Vagina (tissue), 2 donors: ENCODE data around the gene C11orf58. TPM values are rescaled to one million over a fixed set of nuclear protein-coding genes. Genes with fewer than 3 reads are reported as not detected.
A peak's percentile ranks its signal among the peaks of the same experiment; 100 is the strongest.

Source experiments
- DNase-seq, 2 donors: peaks; one replicate each; pipeline ENCODE4 v3.0.0-alpha.2; 2017; ENCODE audit errors: extremely low spot score in 2 of 2
- H3K27ac ChIP-seq: fragments of 200-600 bp; sonication (generic); one replicate; pipeline ENCODE4 v1.5.1; 2019
- H3K27me3 ChIP-seq: fragments of 200-600 bp; sonication (generic); one replicate; pipeline ENCODE4 v1.5.1; 2019
- H3K36me3 ChIP-seq, 2 donors: fragments of 200-600 bp; sonication (generic); one replicate each; pipeline ENCODE4 v1.5.1; 2017 to 2019
- H3K4me1 ChIP-seq: fragments of 200-600 bp; sonication (generic); one replicate; pipeline ENCODE4 v1.5.1; 2019
- H3K4me3 ChIP-seq, 2 donors: fragments of 200-600 bp; sonication (generic); 1 replicate in 1 of 2; 2 replicates in 1 of 2; pipeline ENCODE4 v1.5.1; 2016 to 2019
- H3K9me3 ChIP-seq: fragments of 200-600 bp; sonication (generic); one replicate; pipeline ENCODE4 v1.5.1; 2019
- CTCF ChIP-seq, 3 experiments: fragments of 450-650 bp in 2 of 3; fragments of 200-600 bp in 1 of 3; sonication (generic) in 1 of 3; IDR thresholded peaks; one replicate each; pipeline ENCODE4 v1.5.1; 2017 to 2019; ENCODE audit warnings: antibody characterized with exemption in 3 of 3, mild to moderate bottlenecking in 2 of 3, moderate library complexity in 2 of 3
- POLR2A ChIP-seq, 2 donors: fragments of 450-650 bp; IDR thresholded peaks; one replicate each; pipeline ENCODE4 v1.6.1; 2017; ENCODE audit warnings: antibody characterized with exemption in 2 of 2, mild to moderate bottlenecking in 2 of 2, moderate library complexity in 2 of 2
- POLR2AphosphoS5 ChIP-seq, 2 donors: sonication (generic); formaldehyde crosslinking; IDR thresholded peaks; one replicate each; pipeline ENCODE4 v1.9.0; 2017; ENCODE audit warnings: antibody characterized with exemption in 2 of 2, mild to moderate bottlenecking in 2 of 2, low read depth in 1 of 2; ENCODE audit not compliant: insufficient read depth in 1 of 2
- intact Hi-C: fragments of 100-400 bp; cut with DNase I; formaldehyde crosslinking; loops from one replicate; pipeline ENCODE4 v1.15.1; 2023
- total RNA-seq: library from RNA; depleted of rRNA; stranded (reverse); fragments of >200 nt; gene quantifications from one replicate; pipeline ENCODE4 v1.2.3, GENCODE V29; 2016

Gene C11orf58
- total RNA-seq, 1 donor from 2014 or later: 188 TPM

- no peak for DNase-seq
- peaks cover 7% of the 10 kb centered on the region for H3K4me1 ChIP-seq
- intact Hi-C loops: no loop called here
- TF ChIP-seq POLR2A (IDR thresholded peaks at IDR 0.05) (no peak), CTCF (IDR thresholded peaks at IDR 0.05) (no peak), POLR2AphosphoS5 (IDR thresholded peaks at IDR 0.05; ENCODE audit: insufficient read depth in 1 of 2, low read depth in 1 of 2) (no peak)
- no peak overlapping the region for H3K27ac ChIP-seq
- H3K9me3 ChIP-seq: no peaks in the 10 kb centered on the region
- no peak overlapping the region for H3K4me3 ChIP-seq
- no peaks in the 10 kb centered on the region for H3K36me3 ChIP-seq
- no peaks in the 10 kb centered on the region for H3K27me3 ChIP-seq
These were observed 37.3 kb downstream of the C11orf58 start for GRCh38 chr11:16775614-16776283.

- no peaks in the 10 kb centered on the region for H3K36me3 ChIP-seq
- H3K9me3 ChIP-seq: no peaks in the 10 kb centered on the region
- no peak for TF ChIP-seq POLR2A (IDR thresholded peaks at IDR 0.05)
- TF ChIP-seq CTCF (IDR thresholded peaks at IDR 0.05): no peak
- TF ChIP-seq POLR2AphosphoS5 (IDR thresholded peaks at IDR 0.05; ENCODE audit: insufficient read depth in 1 of 2, low read depth in 1 of 2): no peak
- H3K27ac ChIP-seq: no peak overlapping the region
- H3K4me3 ChIP-seq: no peak overlapping the region
- DNase-seq: no peak
- peaks cover 7% of the 10 kb centered on the region for H3K4me1 ChIP-seq
- no peaks in the 10 kb centered on the region for H3K27me3 ChIP-seq
- intact Hi-C loops: no loop called here
These were observed 38.5 kb downstream of the C11orf58 start for GRCh38 chr11:16776711-16777612.

- TF ChIP-seq POLR2AphosphoS5 (IDR thresholded peaks at IDR 0.05; ENCODE audit: insufficient read depth in 1 of 2, low read depth in 1 of 2): no peak
- no peak for TF ChIP-seq POLR2A (IDR thresholded peaks at IDR 0.05)
- no peak for TF ChIP-seq CTCF (IDR thresholded peaks at IDR 0.05)
- intact Hi-C loops: no loop called here
- DNase-seq: no peak
- no peaks in the 10 kb centered on the region for H3K9me3 ChIP-seq
- peaks cover 7% of the 10 kb centered on the region for H3K4me1 ChIP-seq
- H3K27me3 ChIP-seq: no peaks in the 10 kb centered on the region
- no peak overlapping the region for H3K27ac ChIP-seq
- H3K36me3 ChIP-seq: no peaks in the 10 kb centered on the region
- no peak overlapping the region for H3K4me3 ChIP-seq
These were observed 39.1 kb downstream of the C11orf58 start for GRCh38 chr11:16777613-16777975.

- no peaks in the 10 kb centered on the region for H3K9me3 ChIP-seq
- no peak overlapping the region for H3K27ac ChIP-seq
- intact Hi-C loops: no loop called here
- no peaks in the 10 kb centered on the region for H3K36me3 ChIP-seq
- no peak overlapping the region for H3K4me3 ChIP-seq
- DNase-seq: peak in 1 of 2 donors; percentile 78
- no peaks in the 10 kb centered on the region for H3K27me3 ChIP-seq
- TF ChIP-seq CTCF (IDR thresholded peaks at IDR 0.05) (no peak), POLR2AphosphoS5 (IDR thresholded peaks at IDR 0.05; ENCODE audit: insufficient read depth in 1 of 2, low read depth in 1 of 2) (no peak), POLR2A (IDR thresholded peaks at IDR 0.05) (no peak)
- peaks cover 7% of the 10 kb centered on the region for H3K4me1 ChIP-seq
These were observed 39.8 kb downstream of the C11orf58 start for GRCh38 chr11:16778286-16778685.

- Histone ChIP-seq H3K4me1 (peaks cover 7% of the 10 kb centered on the region), H3K27ac (no peak overlapping the region), H3K27me3 (no peaks in the 10 kb centered on the region), H3K4me3 (no peak overlapping the region), H3K9me3 (no peaks in the 10 kb centered on the region), H3K36me3 (no peaks in the 10 kb centered on the region)
- no peak for TF ChIP-seq POLR2A (IDR thresholded peaks at IDR 0.05)
- no peak for TF ChIP-seq CTCF (IDR thresholded peaks at IDR 0.05)
- no peak for TF ChIP-seq POLR2AphosphoS5 (IDR thresholded peaks at IDR 0.05; ENCODE audit: insufficient read depth in 1 of 2, low read depth in 1 of 2)
- no peak for DNase-seq
- intact Hi-C loops: no loop called here
These were observed 40.4 kb downstream of the C11orf58 start for GRCh38 chr11:16778876-16779275.
